Peyer's patch (tissue), 4 donors: Measurements from ENCODE around the gene NOL3.

Source experiments
- POLR2A ChIP-seq, 2 donors: fragments of 450-650 bp; IDR thresholded peaks; one replicate each; pipeline ENCODE4 v1.5.1; 2017; ENCODE audit warnings: antibody characterized with exemption in 2 of 2, mild to moderate bottlenecking in 2 of 2, moderate library complexity in 2 of 2
- TF ChIP-seq, protein P1 (sequence below), 6 experiments: fragments of 450-650 bp in 4 of 6; fragments of 200-600 bp in 2 of 6; sonication (generic) in 1 of 6; IDR thresholded peaks; one replicate each; pipeline ENCODE4 v1.5.1; 2017 to 2019; ENCODE audit warnings: antibody characterized with exemption in 6 of 6, mild to moderate bottlenecking in 3 of 6, moderate library complexity in 1 of 6

GRCh38 chr16:67196881-67197280 lies 26.5 kb downstream of the NOL3 start:
- TF ChIP-seq, protein P1, sequence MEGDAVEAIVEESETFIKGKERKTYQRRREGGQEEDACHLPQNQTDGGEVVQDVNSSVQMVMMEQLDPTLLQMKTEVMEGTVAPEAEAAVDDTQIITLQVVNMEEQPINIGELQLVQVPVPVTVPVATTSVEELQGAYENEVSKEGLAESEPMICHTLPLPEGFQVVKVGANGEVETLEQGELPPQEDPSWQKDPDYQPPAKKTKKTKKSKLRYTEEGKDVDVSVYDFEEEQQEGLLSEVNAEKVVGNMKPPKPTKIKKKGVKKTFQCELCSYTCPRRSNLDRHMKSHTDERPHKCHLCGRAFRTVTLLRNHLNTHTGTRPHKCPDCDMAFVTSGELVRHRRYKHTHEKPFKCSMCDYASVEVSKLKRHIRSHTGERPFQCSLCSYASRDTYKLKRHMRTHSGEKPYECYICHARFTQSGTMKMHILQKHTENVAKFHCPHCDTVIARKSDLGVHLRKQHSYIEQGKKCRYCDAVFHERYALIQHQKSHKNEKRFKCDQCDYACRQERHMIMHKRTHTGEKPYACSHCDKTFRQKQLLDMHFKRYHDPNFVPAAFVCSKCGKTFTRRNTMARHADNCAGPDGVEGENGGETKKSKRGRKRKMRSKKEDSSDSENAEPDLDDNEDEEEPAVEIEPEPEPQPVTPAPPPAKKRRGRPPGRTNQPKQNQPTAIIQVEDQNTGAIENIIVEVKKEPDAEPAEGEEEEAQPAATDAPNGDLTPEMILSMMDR (IDR thresholded peaks at IDR 0.05), result no peak
- TF ChIP-seq POLR2A (IDR thresholded peaks at IDR 0.05), result no peak
